OCI-LY1 (cell line): Measurements from ENCODE around the gene NPVF.

Experiments used
- EZH2 ChIP-seq: fragments of 200-600 bp; sonication (generic), shearing (Covaris generic); IDR thresholded peaks from 2 replicates; pipeline ENCODE4 v1.8.0; 2017; ENCODE audit warnings: borderline replicate concordance, mixed run types, mild to moderate bottlenecking, antibody characterized with exemption, low read length, moderate library complexity, mixed read lengths
- TF ChIP-seq, protein P1 (sequence below): fragments of 200-600 bp; sonication (generic), shearing (Covaris generic); IDR thresholded peaks from 2 replicates; pipeline ENCODE4 v1.5.1; 2017; ENCODE audit warnings: mild to moderate bottlenecking, antibody characterized with exemption, low read length, moderate library complexity, mixed read lengths

DNA sequence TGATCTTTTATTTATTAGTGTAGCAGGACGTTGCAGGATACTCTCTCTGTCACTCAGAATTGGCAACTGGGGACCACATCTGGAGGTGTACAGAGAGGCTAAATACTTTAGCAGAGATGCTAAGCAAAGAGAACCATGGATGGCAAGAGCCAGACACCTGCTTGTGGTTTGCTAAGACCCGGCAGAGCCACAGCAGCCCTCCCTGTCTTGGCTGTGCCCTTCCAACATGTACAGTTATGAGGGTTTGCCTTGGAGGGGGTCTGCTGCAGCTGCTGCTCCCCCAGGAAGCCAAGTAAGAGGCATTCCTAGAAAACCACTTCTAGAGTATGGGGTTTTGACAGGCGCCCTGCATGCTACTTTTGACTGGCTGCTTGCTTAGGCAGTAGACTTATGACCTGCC is 5.1 kb downstream of the NPVF start:
- no peak for TF ChIP-seq EZH2
- TF ChIP-seq, protein P1, sequence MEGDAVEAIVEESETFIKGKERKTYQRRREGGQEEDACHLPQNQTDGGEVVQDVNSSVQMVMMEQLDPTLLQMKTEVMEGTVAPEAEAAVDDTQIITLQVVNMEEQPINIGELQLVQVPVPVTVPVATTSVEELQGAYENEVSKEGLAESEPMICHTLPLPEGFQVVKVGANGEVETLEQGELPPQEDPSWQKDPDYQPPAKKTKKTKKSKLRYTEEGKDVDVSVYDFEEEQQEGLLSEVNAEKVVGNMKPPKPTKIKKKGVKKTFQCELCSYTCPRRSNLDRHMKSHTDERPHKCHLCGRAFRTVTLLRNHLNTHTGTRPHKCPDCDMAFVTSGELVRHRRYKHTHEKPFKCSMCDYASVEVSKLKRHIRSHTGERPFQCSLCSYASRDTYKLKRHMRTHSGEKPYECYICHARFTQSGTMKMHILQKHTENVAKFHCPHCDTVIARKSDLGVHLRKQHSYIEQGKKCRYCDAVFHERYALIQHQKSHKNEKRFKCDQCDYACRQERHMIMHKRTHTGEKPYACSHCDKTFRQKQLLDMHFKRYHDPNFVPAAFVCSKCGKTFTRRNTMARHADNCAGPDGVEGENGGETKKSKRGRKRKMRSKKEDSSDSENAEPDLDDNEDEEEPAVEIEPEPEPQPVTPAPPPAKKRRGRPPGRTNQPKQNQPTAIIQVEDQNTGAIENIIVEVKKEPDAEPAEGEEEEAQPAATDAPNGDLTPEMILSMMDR, result no peak
